Measurements from ENCODE around the gene AVEN. TPM values are rescaled to one million over a fixed set of nuclear protein-coding genes. Genes with fewer than 3 reads are reported as not detected.
"Not testable (repeated sequence)": the region's sequence is repeated elsewhere in the genome, so short reads cannot be mapped to it uniquely, and the experiment has no call there.

AVEN gene
- total RNA-seq, 2 experiments from 2014 or later, result 13.1 to 13.4 TPM

DNA sequence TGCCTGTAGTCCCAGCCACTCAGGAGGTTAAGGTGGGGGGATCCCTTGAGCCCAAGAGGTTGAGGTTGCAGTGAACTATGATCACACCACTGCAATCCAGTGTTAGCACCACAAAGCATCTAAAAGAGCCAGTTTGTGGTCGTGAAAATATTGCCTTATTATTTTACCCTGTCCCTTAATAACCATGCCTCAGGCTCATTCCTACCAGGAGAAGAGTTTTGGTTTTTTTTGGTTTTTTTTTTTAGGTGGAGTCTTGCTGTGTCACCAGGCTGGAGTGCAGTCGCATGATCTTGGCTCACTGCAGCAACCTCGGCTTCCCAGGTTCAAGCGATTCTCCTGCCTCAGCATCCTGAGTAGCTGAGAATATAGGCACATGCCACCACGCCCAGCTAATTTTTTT is 17.9 kb upstream of the AVEN start:
- POLR2A ChIA-PET, result no interaction called here
- H3K27ac Mint-ChIP-seq, result no peak overlapping the region

GRCh38 chr15:34055868-34056595 is 17.0 kb upstream of the AVEN start:
- no peaks in the 10 kb centered on the region for H3K4me1 Mint-ChIP-seq (ENCODE audit: low read depth)

More for the DNA sequence above, 17.9 kb upstream of the AVEN start:
- Mint-ChIP-seq H3K4me1 (ENCODE audit: low read depth) (peaks cover 2% of the 10 kb centered on the region), H3K36me3 (no peaks in the 10 kb centered on the region), H3K9me3 (no peaks in the 10 kb centered on the region), H3K27me3 (no peaks in the 10 kb centered on the region), H3K4me3 (no peak overlapping the region)
- intact Hi-C loops (cut with micrococcal nuclease), result no loop called here
- CTCF ChIA-PET, result no interaction called here
- DNase-seq, result no peak

GRCh38 chr15:34054081-34054707 is 15.2 kb upstream of the AVEN start:
- Mint-ChIP-seq H3K4me1 (ENCODE audit: low read depth) (no peaks in the 10 kb centered on the region), H3K4me3 (no peak overlapping the region), H3K27ac (no peak overlapping the region), H3K27me3 (peaks cover 3% of the 10 kb centered on the region), H3K36me3 (peaks cover 18% of the 10 kb centered on the region), H3K9me3 (peaks cover 23% of the 10 kb centered on the region)
- DNase-seq, result no peak
- CTCF ChIA-PET, result no interaction called here
- intact Hi-C loops (cut with micrococcal nuclease), result no loop called here
- POLR2A ChIA-PET, result no interaction called here

More at GRCh38 chr15:34055868-34056595, 17.0 kb upstream of the AVEN start:
- POLR2A ChIA-PET, result no interaction called here
- Mint-ChIP-seq H3K27me3 (no peaks in the 10 kb centered on the region), H3K27ac (no peak overlapping the region), H3K4me3 (no peak overlapping the region), H3K9me3 (peaks cover 7% of the 10 kb centered on the region), H3K36me3 (peaks cover 6% of the 10 kb centered on the region)
- CTCF ChIA-PET, result no interaction called here
- DNase-seq, result no peak
- intact Hi-C loops (cut with micrococcal nuclease), result no loop called here

DNA sequence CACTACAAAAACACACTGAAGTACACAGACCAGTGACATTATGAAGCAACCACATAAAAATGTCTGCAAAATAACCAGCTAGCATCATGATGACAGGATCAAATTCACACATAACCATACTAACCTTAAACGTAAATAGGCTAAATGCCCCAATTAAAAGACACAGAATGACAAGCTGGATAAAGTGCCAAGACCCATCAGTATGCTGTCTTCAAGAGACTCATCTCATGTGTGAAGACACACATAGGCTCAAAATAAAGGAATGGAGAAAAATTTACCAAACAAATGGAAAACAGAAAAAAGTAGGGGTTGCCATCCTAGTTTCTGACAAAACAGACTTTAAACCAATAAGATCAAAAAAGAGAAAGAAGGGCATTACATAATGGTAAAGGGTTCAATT is 11.4 kb upstream of the AVEN start:
- CTCF ChIA-PET; H3K27me3 Mint-ChIP-seq; H3K4me3 Mint-ChIP-seq; DNase-seq; intact Hi-C loops (cut with micrococcal nuclease); H3K27ac Mint-ChIP-seq; H3K4me1 Mint-ChIP-seq (ENCODE audit: low read depth); POLR2A ChIA-PET: not testable (repeated sequence)
- Mint-ChIP-seq H3K9me3 (peaks cover 26% of the 10 kb centered on the region), H3K36me3 (peaks cover 20% of the 10 kb centered on the region)

- Mint-ChIP-seq H3K4me3 (no peak overlapping the region), H3K4me1 (ENCODE audit: low read depth) (no peaks in the 10 kb centered on the region), H3K36me3 (peaks cover 20% of the 10 kb centered on the region), H3K27ac (no peak overlapping the region), H3K9me3 (peaks cover 26% of the 10 kb centered on the region), H3K27me3 (peaks cover 3% of the 10 kb centered on the region)
- ChIA-PET CTCF (no interaction called here), POLR2A (no interaction called here)
- DNase-seq, result no peak
- intact Hi-C loops (cut with micrococcal nuclease), result no loop called here
Observed at GRCh38 chr15:34049112-34049511, 10.1 kb upstream of the AVEN start.

DNA sequence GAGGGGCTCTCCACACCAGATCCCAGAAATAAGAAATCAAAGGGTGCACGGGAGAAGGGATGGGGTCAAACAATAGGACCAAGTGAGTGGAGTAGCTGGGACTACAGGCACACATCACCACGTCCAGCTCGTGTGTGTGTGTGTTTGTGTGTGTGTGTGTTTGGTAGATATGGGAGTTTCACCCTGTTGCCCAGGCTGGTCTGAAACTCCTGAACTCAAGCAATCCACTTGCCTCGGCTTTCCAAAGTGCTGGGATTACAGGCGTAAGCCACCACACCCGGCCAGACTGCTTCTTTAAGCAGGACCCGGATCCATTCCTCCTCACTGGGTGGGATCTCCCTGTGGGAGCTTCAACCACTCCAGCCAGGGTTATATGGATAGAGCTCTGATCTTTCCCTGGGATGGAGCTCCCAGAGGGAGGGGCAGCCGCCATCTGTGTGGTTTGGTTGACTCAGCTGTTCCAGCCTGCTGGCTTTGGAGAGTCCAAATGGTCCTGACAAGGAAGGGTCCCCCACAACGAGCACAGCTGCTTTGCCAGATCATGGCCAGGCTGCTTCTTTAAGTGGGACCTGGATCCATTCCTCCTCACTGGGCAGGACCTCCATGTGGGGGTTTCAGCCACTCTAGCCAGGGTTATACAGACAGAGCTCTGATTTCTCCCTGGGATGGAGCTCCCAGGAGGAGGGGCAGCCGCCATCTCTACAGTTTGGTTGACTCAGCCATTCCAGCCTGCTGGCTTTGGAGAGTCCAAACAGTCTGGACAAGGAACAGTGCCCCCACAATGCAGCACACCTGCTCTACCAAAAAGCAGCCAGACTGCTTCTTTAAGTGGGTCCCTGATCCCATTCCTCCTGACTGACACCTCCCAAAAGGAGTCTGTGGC is 9.1 kb upstream of the AVEN start:
- H3K27ac Mint-ChIP-seq, result no peak overlapping the region
- peaks cover 3% of the 10 kb centered on the region for H3K27me3 Mint-ChIP-seq
- peaks cover 20% of the 10 kb centered on the region for H3K36me3 Mint-ChIP-seq
- H3K4me1 Mint-ChIP-seq (ENCODE audit: low read depth), result peaks cover 4% of the 10 kb centered on the region
- intact Hi-C loops (cut with micrococcal nuclease), result no loop called here
- peaks cover 26% of the 10 kb centered on the region for H3K9me3 Mint-ChIP-seq
- ChIA-PET POLR2A (no interaction called here), CTCF (no interaction called here)
- H3K4me3 Mint-ChIP-seq, result no peak overlapping the region
- no peak for DNase-seq

DNA sequence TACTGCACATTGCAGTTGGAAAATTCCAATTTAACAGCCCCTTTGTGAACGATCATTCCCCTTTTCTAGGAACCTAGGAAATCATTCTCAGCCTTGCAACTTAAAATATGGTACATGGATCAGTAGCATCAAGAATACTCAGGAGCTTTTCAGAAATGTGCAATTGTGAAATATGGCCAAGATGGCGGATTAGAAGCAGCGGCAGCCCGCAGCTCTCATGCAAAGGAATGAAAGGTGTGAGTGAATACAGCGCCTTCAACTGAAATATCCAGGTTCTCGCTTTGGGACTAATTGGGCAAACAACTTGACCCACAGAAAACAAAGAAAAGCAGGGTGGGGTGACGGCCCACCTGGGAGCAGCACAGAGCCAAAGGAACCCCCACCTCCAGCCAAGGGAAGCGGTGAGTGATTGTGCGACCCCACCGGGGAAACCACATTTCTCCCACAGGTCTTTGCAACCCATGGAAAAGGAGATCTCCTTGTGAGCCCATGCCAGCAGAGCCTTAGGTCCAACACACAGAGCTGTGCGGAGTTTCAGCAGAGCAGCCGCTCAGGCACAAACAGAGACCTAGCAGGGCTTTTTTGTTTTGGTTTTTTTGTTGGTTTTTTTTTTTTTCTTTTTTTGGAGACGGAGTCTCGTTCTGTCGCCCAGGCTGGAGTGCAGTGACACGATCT is 7.6 kb upstream of the AVEN start:
- ChIA-PET CTCF (interaction anchor here (0.7 kb wide), 1 partner anchor 55 kb away, joined by 3 read pairs; the partner anchor contains the start of gene EMC7), POLR2A (no interaction called here)
- H3K36me3 Mint-ChIP-seq, result peaks cover 17% of the 10 kb centered on the region
- intact Hi-C loops (cut with micrococcal nuclease), result no loop called here
- H3K4me1 Mint-ChIP-seq (ENCODE audit: low read depth), result peaks cover 4% of the 10 kb centered on the region
- peaks cover 3% of the 10 kb centered on the region for H3K27me3 Mint-ChIP-seq
- no peak for DNase-seq
- no peak overlapping the region for H3K4me3 Mint-ChIP-seq
- no peak overlapping the region for H3K27ac Mint-ChIP-seq
- H3K9me3 Mint-ChIP-seq, result peaks cover 25% of the 10 kb centered on the region

DNA sequence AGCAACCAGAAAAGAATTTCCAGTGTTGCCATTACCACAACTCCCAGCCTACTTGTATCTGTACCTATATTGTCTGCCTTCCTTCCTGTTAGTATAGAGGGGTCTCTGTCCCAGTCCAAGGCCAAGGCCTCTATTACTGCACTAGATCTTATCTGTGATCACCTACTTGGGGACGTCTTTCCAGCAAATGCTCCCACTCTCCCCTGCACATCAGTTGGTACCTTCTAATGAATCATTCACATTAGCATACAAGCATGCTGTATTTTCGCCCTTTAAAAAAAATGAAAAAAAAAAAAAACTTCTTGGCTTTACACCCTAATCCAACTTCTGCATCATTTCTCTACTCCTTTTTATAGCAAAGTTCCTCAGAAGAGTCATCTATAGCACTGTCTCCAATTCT is 4.8 kb upstream of the AVEN start:
- intact Hi-C loops (cut with micrococcal nuclease), result no loop called here
- ChIA-PET POLR2A (no interaction called here), CTCF (interaction anchor here (1.0 kb wide), 1 partner anchor 166 kb away, joined by 4 read pairs; the partner anchor contains the start of gene KATNBL1)
- no peak overlapping the region for H3K27ac Mint-ChIP-seq
- peaks cover 17% of the 10 kb centered on the region for H3K4me1 Mint-ChIP-seq (ENCODE audit: low read depth)
- no peaks in the 10 kb centered on the region for H3K36me3 Mint-ChIP-seq
- H3K4me3 Mint-ChIP-seq, result no peak overlapping the region
- DNase-seq, result no peak
- H3K27me3 Mint-ChIP-seq, result no peaks in the 10 kb centered on the region
- peaks cover 1% of the 10 kb centered on the region for H3K9me3 Mint-ChIP-seq

DNA sequence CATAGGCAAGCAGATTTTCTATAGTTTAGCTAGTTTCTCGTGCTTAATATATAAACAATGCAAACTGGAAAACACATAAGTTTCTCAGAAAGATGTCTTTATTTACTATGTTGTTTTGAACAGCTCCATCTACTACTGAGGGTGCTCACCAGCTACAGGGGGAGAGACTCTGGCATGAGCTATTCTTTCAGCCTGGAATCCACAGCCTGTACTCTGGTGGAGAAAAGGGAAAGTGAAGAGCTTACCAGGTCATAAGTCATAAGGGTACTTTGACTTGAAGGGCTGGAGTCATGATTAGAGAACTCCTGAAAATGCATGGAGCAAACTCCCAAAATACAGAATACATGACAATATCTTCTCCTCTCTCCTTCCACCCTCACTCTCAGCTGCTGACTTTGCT is 4.4 kb upstream of the AVEN start:
- CTCF ChIA-PET, result interaction anchor here (1.0 kb wide), 1 partner anchor 166 kb away, joined by 4 read pairs; the partner anchor contains the start of gene KATNBL1
- no peak for DNase-seq
- Mint-ChIP-seq H3K4me1 (ENCODE audit: low read depth) (peaks cover 17% of the 10 kb centered on the region), H3K27me3 (no peaks in the 10 kb centered on the region), H3K27ac (no peak overlapping the region), H3K36me3 (no peaks in the 10 kb centered on the region), H3K9me3 (no peaks in the 10 kb centered on the region), H3K4me3 (no peak overlapping the region)
- POLR2A ChIA-PET, result no interaction called here
- intact Hi-C loops (cut with micrococcal nuclease), result no loop called here

DNA sequence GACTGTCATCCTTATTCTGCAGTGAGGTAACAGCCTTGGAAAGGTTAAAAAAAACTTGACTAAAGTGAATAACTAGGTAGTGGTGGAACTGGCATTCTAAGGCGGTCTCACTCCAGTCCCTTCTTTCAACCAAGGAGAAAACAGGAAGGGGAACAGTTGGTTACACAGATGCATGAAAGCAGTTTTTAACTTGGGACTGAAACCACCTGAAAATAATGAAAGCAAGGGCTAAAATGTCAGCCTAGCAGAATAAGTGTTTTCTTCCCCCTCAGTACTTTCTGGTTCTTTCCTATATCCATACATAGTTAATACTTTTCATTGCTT is 748 bp upstream of the AVEN start:
- Mint-ChIP-seq H3K27me3 (no peaks in the 10 kb centered on the region), H3K27ac (peak overlapping the region; percentile 79), H3K9me3 (no peaks in the 10 kb centered on the region), H3K36me3 (no peaks in the 10 kb centered on the region), H3K4me1 (ENCODE audit: low read depth) (peaks cover 29% of the 10 kb centered on the region), H3K4me3 (peak overlapping the region; percentile 67)
- ChIA-PET CTCF (interaction anchor here (0.6 to 2.9 kb wide), 5 partner anchors 18 to 327 kb away, joined by 3 to 13 read pairs (median 4); partner anchors contain the start of genes EMC7, KATNBL1, LPCAT4 and PGBD4), POLR2A (interaction anchor here (1.0 to 2.3 kb wide), 3 partner anchors 21 to 169 kb away, joined by 3 to 9 read pairs (median 9); partner anchors contain the start of genes EMC7 and PGBD4)
- intact Hi-C loops (cut with micrococcal nuclease), result loop anchor here (1.0 to 2.0 kb wide), 6 partner anchors 21 to 328 kb away; partner anchors contain the start of genes EMC4, KATNBL1, LPCAT4 and PGBD4
- DNase-seq, result no peak

GRCh38 chr15:34038023-34038870 is 757 bp downstream of the AVEN start:
- H3K4me1 Mint-ChIP-seq (ENCODE audit: low read depth), result peaks cover 25% of the 10 kb centered on the region
- H3K36me3 Mint-ChIP-seq, result no peaks in the 10 kb centered on the region
- intact Hi-C loops (cut with micrococcal nuclease), result loop anchor here (2.0 kb wide), 1 partner anchor 297 kb away; no protein-coding TSS in a partner anchor
- CTCF ChIA-PET, result no interaction called here
- no peaks in the 10 kb centered on the region for H3K27me3 Mint-ChIP-seq
- H3K9me3 Mint-ChIP-seq, result no peaks in the 10 kb centered on the region
- H3K27ac Mint-ChIP-seq, result peak overlapping the region; percentile 90
- POLR2A ChIA-PET, result interaction anchor here (1.0 to 1.4 kb wide), 2 partner anchors 20 to 50 kb away, joined by 3 to 9 read pairs; no protein-coding TSS in a partner anchor
- peak; percentile 79 for DNase-seq
- H3K4me3 Mint-ChIP-seq, result peak overlapping the region; percentile 85
